Kidney (tissue), 14 donors: ENCODE measurements around the gene GJB4. TPM values are rescaled to one million over a fixed set of nuclear protein-coding genes. Genes with fewer than 3 reads are reported as not detected.

Experiments used
- DNase-seq, 5 donors: peaks; one replicate each; pipeline ENCODE4 v3.0.0-alpha.2; 2013 to 2020
- FAIRE-seq: peaks from 2 replicates; lab custom pipeline; 2012; peaks lifted over from hg19 to GRCh38; lab: Jason Lieb, UNC
- H3K27ac ChIP-seq, 2 donors: one replicate each; pipeline ENCODE4 v1.7.0; 2013; ENCODE audit warnings: low read depth in 2 of 2, low read length in 2 of 2, inconsistent platforms in 1 of 2
- H3K27me3 ChIP-seq: one replicate; pipeline ENCODE4 v1.7.1; 2013; ENCODE audit warnings: low read length, inconsistent platforms; ENCODE audit not compliant: control insufficient read depth, insufficient read depth
- H3K36me3 ChIP-seq, 3 donors: one replicate each; pipeline versions ENCODE4 v1.7.0 to v1.7.1; 2013; ENCODE audit warnings: low read length in 3 of 3, control low read depth in 1 of 3, inconsistent platforms in 1 of 3; ENCODE audit not compliant: insufficient read depth in 3 of 3, control insufficient read depth in 2 of 3
- H3K4me1 ChIP-seq, 3 donors: one replicate each; pipeline versions ENCODE4 v1.7.0 to v1.7.1; 2013; ENCODE audit warnings: low read length in 3 of 3, inconsistent platforms in 1 of 3, low read depth in 1 of 3; ENCODE audit not compliant: control insufficient read depth in 2 of 3, insufficient read depth in 2 of 3
- H3K4me3 ChIP-seq, 3 donors: one replicate each; pipeline versions ENCODE4 v1.7.0 to v1.8.1; 2013; ENCODE audit warnings: low read length in 3 of 3, control low read depth in 1 of 3, inconsistent platforms in 1 of 3
- H3K9ac ChIP-seq, 3 donors: one replicate each; pipeline versions ENCODE4 v1.7.0 to v1.7.1; 2013; ENCODE audit warnings: low read length in 3 of 3, control low read depth in 1 of 3, inconsistent platforms in 1 of 3
- H3K9me3 ChIP-seq, 3 donors: one replicate each; pipeline versions ENCODE4 v1.7.0 to v1.7.1; 2013; ENCODE audit warnings: low read length in 3 of 3, control low read depth in 1 of 3, inconsistent platforms in 1 of 3; ENCODE audit not compliant: control insufficient read depth in 2 of 3, insufficient read depth in 1 of 3
- CTCF ChIP-seq: IDR thresholded peaks from 3 replicates; pipeline ENCODE4 v1.5.1; 2012; ENCODE audit warnings: mild to moderate bottlenecking, moderate library complexity, borderline replicate concordance; ENCODE audit not compliant: insufficient read depth; ENCODE audit errors: extremely low read depth
- intact Hi-C: fragments of 100-400 bp; cut with DNase I; formaldehyde crosslinking; loops from one replicate; pipeline ENCODE4 v1.11.1; 2022
- polyA plus RNA-seq: library from polyadenylated mRNA; stranded (reverse); fragments of 350-450 nt; fragmentation: Illumina TruSeq; extraction: RNeasy Lipid Tissue Mini Kit (QIAGEN cat#74804); gene quantifications from one replicate; pipeline ENCODE4 v1.2.3, GENCODE V29; 2014; ENCODE audit warnings: low read depth, low replicate concordance; ENCODE audit not compliant: insufficient read depth
- total RNA-seq: library from RNA; stranded (reverse); fragmentation: NEBNext Ultra II Directional; extraction: Animal tissue kit (Norgen Biotek cat#: 25700); gene quantifications from one replicate; pipeline ENCODE4 v1.2.1, GENCODE V29; 2021
- donor health status: control.
- donor health status: control.
- donor health status: control.
- donor health status: control.
- donor health status: control.
- donor health status: DM: yes; HTN: yes; CAD: no.
- donor health status: Normal renal cell carcinoma (clear cell type).

Gene GJB4
- total and polyA plus RNA-seq, 2 donors from 2014 or later: 0.50 TPM; not detected in 1

GRCh38 chr1:34784751-34785221 is 25.2 kb downstream of the GJB4 start:
- H3K27me3 ChIP-seq: peaks cover 9% of the 10 kb centered on the region
- no peak overlapping the region for H3K9ac ChIP-seq
- no peaks in the 10 kb centered on the region for H3K36me3 ChIP-seq
- no peak overlapping the region for H3K27ac ChIP-seq
- H3K4me3 ChIP-seq: no peak overlapping the region
- DNase-seq (no peak), FAIRE-seq (no peak)
- peaks cover 0 to 3% (median 0%) of the 10 kb centered on the region in 3 donors for H3K4me1 ChIP-seq
- intact Hi-C loops: no loop called here
- H3K9me3 ChIP-seq: no peaks in the 10 kb centered on the region
- no peak for TF ChIP-seq CTCF

DNA sequence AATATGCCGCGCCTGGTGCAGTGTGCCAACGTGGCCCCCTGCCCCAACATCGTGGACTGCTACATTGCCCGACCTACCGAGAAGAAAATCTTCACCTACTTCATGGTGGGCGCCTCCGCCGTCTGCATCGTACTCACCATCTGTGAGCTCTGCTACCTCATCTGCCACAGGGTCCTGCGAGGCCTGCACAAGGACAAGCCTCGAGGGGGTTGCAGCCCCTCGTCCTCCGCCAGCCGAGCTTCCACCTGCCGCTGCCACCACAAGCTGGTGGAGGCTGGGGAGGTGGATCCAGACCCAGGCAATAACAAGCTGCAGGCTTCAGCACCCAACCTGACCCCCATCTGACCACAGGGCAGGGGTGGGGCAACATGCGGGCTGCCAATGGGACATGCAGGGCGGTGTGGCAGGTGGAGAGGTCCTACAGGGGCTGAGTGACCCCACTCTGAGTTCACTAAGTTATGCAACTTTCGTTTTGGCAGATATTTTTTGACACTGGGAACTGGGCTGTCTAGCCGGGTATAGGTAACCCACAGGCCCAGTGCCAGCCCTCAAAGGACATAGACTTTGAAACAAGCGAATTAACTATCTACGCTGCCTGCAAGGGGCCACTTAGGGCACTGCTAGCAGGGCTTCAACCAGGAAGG is 25.8 kb downstream of the GJB4 start:
- intact Hi-C loops: no loop called here

DNA sequence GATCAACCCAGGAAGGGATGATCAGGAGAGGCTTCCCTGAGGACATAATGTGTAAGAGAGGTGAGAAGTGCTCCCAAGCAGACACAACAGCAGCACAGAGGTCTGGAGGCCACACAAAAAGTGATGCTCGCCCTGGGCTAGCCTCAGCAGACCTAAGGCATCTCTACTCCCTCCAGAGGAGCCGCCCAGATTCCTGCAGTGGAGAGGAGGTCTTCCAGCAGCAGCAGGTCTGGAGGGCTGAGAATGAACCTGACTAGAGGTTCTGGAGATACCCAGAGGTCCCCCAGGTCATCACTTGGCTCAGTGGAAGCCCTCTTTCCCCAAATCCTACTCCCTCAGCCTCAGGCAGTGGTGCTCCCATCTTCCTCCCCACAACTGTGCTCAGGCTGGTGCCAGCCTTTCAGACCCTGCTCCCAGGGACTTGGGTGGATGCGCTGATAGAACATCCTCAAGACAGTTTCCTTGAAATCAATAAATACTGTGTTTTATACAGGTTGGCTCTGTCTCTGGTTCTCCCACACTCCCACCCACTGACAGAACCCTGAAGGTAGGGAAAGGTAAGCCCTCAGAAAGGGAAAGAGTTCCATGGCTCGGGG is 26.4 kb downstream of the GJB4 start:
- TF ChIP-seq CTCF: no peak
- Histone ChIP-seq H3K9me3 (no peaks in the 10 kb centered on the region), H3K27me3 (peaks cover 5% of the 10 kb centered on the region), H3K4me3 (no peak overlapping the region), H3K36me3 (no peaks in the 10 kb centered on the region), H3K9ac (no peak overlapping the region), H3K27ac (no peak overlapping the region), H3K4me1 (peaks cover 0 to 3% (median 0%) of the 10 kb centered on the region in 3 donors)
- intact Hi-C loops: no loop called here
- DNase-seq: no peak
- FAIRE-seq: no peak

More for the DNA sequence above, 25.8 kb downstream of the GJB4 start:
- TF ChIP-seq CTCF: no peak
- Histone ChIP-seq H3K27me3 (peaks cover 9% of the 10 kb centered on the region), H3K4me1 (peaks cover 0 to 3% (median 0%) of the 10 kb centered on the region in 3 donors), H3K9ac (no peak overlapping the region), H3K9me3 (no peaks in the 10 kb centered on the region), H3K4me3 (no peak overlapping the region), H3K27ac (no peak overlapping the region), H3K36me3 (no peaks in the 10 kb centered on the region)
- FAIRE-seq (no peak), DNase-seq (no peak)
